Adrenal gland (tissue), 5 donors: ENCODE data around the gene NUAK2.

Source experiments
- CTCF ChIP-seq, 6 experiments: fragments of 450-650 bp in 4 of 6; fragments of 200-600 bp in 2 of 6; sonication (generic) in 1 of 6; IDR thresholded peaks; 1 replicate in 5 of 6; 2 replicates in 1 of 6; pipeline versions ENCODE4 v1.5.1 to v1.8.0; 2016 to 2021; ENCODE audit warnings: antibody characterized with exemption in 6 of 6, mild to moderate bottlenecking in 2 of 6, moderate library complexity in 1 of 6
- POLR2A ChIP-seq, 2 donors: fragments of 450-650 bp; IDR thresholded peaks; one replicate each; pipeline ENCODE4 v1.6.1; 2017; ENCODE audit warnings: antibody characterized with exemption in 2 of 2, mild to moderate bottlenecking in 2 of 2, moderate library complexity in 1 of 2
- donor health status: DM: no; HTN: no; CAD: no.

GRCh38 chr1:205283270-205284147 lies 38.0 kb downstream of the NUAK2 start:
- TF ChIP-seq CTCF (IDR thresholded peaks at IDR 0.05), result no peak
- no peak for TF ChIP-seq POLR2A (IDR thresholded peaks at IDR 0.05)
